Progenitor cell of endocrine pancreas (in vitro differentiated cells): ENCODE results near the gene GALC. TPM values are rescaled to one million over a fixed set of nuclear protein-coding genes. Genes with fewer than 3 reads are reported as not detected.

Experiments used
- DNase-seq: peaks from one replicate; pipeline ENCODE4 v3.0.0; 2021; ENCODE audit warnings: low spot score; ENCODE audit not compliant: unreplicated experiment
- H3K27ac Mint-ChIP-seq: 2 replicates; pipeline ENCODE4 v1.8.0; 2021; ENCODE audit warnings: mild to moderate bottlenecking, moderate library complexity, mixed read lengths
- H3K27me3 Mint-ChIP-seq: 2 replicates; pipeline ENCODE4 v1.8.0; 2021; ENCODE audit warnings: mixed read lengths
- H3K36me3 Mint-ChIP-seq: 2 replicates; pipeline ENCODE4 v1.8.0; 2022; ENCODE audit warnings: mixed read lengths; ENCODE audit not compliant: insufficient read depth
- H3K4me1 Mint-ChIP-seq: 2 replicates; pipeline ENCODE4 v1.8.0; 2021; ENCODE audit warnings: low read depth, mixed read lengths
- H3K4me3 Mint-ChIP-seq: 2 replicates; pipeline ENCODE4 v1.8.0; 2021; ENCODE audit warnings: low read depth, mild to moderate bottlenecking, moderate library complexity, mixed read lengths
- H3K9me3 Mint-ChIP-seq: 2 replicates; pipeline ENCODE4 v1.8.0; 2021; ENCODE audit warnings: low read depth, mixed read lengths
- total RNA-seq: library from RNA; stranded (reverse); gene quantifications from 2 replicates; pipeline ENCODE4 v1.2.1, GENCODE V29; 2021
- TF ChIP-seq, protein P1 (sequence below): fragments of 200-600 bp; sonication (generic); IDR thresholded peaks from one replicate; pipeline ENCODE4 v1.5.0; 2021; ENCODE audit warnings: antibody characterized with exemption, mild to moderate bottlenecking; ENCODE audit not compliant: unreplicated experiment

The GALC gene
- total RNA-seq, 1 donor from 2014 or later, result 43.0 TPM

DNA sequence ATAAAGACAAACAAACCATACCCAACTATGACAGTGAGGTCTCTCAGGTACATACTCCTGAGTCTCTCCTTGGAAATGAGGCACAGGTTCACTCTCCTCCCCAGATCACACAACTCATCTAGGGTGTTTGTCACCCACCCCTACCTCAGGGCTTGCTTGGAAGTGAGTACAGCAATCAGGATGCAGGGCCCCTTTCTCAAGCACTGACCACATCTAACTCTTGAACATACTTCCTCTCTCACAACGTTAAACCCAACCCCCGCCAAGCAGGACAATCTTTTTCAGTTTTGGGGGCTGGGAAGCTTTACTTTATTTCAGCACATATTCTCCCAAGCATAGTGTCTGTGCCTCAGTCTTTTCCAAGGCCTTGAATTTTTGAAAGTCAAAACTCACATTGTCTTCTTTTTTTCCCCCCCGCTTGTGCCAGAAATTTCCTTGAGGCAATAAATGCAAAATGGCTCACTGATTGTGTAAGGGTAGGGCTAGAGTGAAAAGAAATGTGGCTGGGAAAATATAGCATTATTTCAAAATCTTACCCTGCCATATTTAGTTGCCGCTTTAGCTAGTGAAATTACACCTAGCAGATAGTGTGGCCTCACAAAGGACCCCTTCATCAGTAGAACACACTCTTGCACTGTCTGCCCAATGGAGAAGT is 9.6 kb upstream of the GALC start:
- H3K27me3 Mint-ChIP-seq, result no peaks in the 10 kb centered on the region
- H3K36me3 Mint-ChIP-seq, result no peaks in the 10 kb centered on the region
- no peak overlapping the region for H3K4me3 Mint-ChIP-seq
- TF ChIP-seq, protein P1, sequence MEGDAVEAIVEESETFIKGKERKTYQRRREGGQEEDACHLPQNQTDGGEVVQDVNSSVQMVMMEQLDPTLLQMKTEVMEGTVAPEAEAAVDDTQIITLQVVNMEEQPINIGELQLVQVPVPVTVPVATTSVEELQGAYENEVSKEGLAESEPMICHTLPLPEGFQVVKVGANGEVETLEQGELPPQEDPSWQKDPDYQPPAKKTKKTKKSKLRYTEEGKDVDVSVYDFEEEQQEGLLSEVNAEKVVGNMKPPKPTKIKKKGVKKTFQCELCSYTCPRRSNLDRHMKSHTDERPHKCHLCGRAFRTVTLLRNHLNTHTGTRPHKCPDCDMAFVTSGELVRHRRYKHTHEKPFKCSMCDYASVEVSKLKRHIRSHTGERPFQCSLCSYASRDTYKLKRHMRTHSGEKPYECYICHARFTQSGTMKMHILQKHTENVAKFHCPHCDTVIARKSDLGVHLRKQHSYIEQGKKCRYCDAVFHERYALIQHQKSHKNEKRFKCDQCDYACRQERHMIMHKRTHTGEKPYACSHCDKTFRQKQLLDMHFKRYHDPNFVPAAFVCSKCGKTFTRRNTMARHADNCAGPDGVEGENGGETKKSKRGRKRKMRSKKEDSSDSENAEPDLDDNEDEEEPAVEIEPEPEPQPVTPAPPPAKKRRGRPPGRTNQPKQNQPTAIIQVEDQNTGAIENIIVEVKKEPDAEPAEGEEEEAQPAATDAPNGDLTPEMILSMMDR, result no peak
- no peak overlapping the region for H3K27ac Mint-ChIP-seq
- peaks cover 5% of the 10 kb centered on the region for H3K4me1 Mint-ChIP-seq
- peaks cover 10% of the 10 kb centered on the region for H3K9me3 Mint-ChIP-seq
- no peak for DNase-seq

GRCh38 chr14:87999277-87999676 is 6.3 kb upstream of the GALC start:
- DNase-seq, result no peak
- H3K36me3 Mint-ChIP-seq, result no peaks in the 10 kb centered on the region
- no peaks in the 10 kb centered on the region for H3K27me3 Mint-ChIP-seq
- peaks cover 29% of the 10 kb centered on the region for H3K4me1 Mint-ChIP-seq
- no peak overlapping the region for H3K4me3 Mint-ChIP-seq
- H3K27ac Mint-ChIP-seq, result no peak overlapping the region
- H3K9me3 Mint-ChIP-seq, result peaks cover 10% of the 10 kb centered on the region
- TF ChIP-seq, protein P1, result no peak

DNA sequence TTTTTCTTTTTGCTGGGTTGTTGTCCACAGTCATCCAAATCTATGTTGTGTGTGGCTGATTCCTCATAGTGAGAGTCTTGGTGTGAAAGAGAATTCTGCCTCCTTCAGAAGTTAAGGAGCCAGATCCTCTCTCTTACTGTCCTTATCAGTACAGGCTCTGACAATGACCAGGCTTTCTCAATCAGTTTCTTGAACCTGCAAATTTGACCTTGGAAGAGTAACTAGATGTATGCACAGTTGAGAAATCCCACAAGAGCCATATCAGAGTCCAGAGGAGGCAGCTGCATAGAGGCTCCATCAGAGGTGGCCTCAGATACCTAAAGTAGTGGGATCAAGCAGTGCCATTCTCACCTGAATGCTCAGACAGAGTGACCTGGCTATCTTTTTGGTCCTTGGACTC is 5.5 kb upstream of the GALC start:
- Mint-ChIP-seq H3K9me3 (peaks cover 10% of the 10 kb centered on the region), H3K4me3 (no peak overlapping the region)

GRCh38 chr14:87996291-87996592 is 3.3 kb upstream of the GALC start:
- Mint-ChIP-seq H3K27me3 (no peaks in the 10 kb centered on the region), H3K4me1 (peaks cover 30% of the 10 kb centered on the region), H3K36me3 (no peaks in the 10 kb centered on the region), H3K9me3 (peaks cover 10% of the 10 kb centered on the region), H3K4me3 (no peak overlapping the region), H3K27ac (peak overlapping the region; percentile 97)
- TF ChIP-seq, protein P1, result no peak
- no peak for DNase-seq

More for the DNA sequence above, 5.5 kb upstream of the GALC start:
- no peaks in the 10 kb centered on the region for H3K27me3 Mint-ChIP-seq
- H3K36me3 Mint-ChIP-seq, result no peaks in the 10 kb centered on the region
- TF ChIP-seq, protein P1, result no peak
- H3K27ac Mint-ChIP-seq, result no peak overlapping the region
- peaks cover 30% of the 10 kb centered on the region for H3K4me1 Mint-ChIP-seq
- DNase-seq, result no peak

GRCh38 chr14:87995500-87996290 is 2.7 kb upstream of the GALC start:
- H3K27me3 Mint-ChIP-seq, result no peaks in the 10 kb centered on the region
- H3K9me3 Mint-ChIP-seq, result peaks cover 7% of the 10 kb centered on the region
- peaks cover 30% of the 10 kb centered on the region for H3K4me1 Mint-ChIP-seq
- no peak for DNase-seq
- no peaks in the 10 kb centered on the region for H3K36me3 Mint-ChIP-seq
- peak overlapping the region; percentile 97 for H3K27ac Mint-ChIP-seq
- H3K4me3 Mint-ChIP-seq, result no peak overlapping the region
- TF ChIP-seq, protein P1, result no peak
